CD14-positive monocyte (primary cell): Measurements from ENCODE around the gene RTRAF. TPM values are rescaled to one million over a fixed set of nuclear protein-coding genes. Genes with fewer than 3 reads are reported as not detected.

ENCODE experiments used
- DNase-seq, 3 donors: peaks; one replicate each; pipeline ENCODE4 v3.0.0-alpha.2; 2011 to 2022
- H2AFZ ChIP-seq: 2 replicates; pipeline ENCODE4 v1.6.0; 2012; ENCODE audit warnings: mild to moderate bottlenecking, low read depth, low read length, inconsistent platforms; ENCODE audit not compliant: insufficient read depth, poor library complexity, severe bottlenecking
- H3K27ac ChIP-seq, 2 donors: 1 replicate in 1 of 2; 2 replicates in 1 of 2; pipeline ENCODE4 v1.5.1; 2012 to 2013; ENCODE audit warnings: low read length in 2 of 2, control low read depth in 1 of 2, inconsistent platforms in 1 of 2, low read depth in 1 of 2, mild to moderate bottlenecking in 1 of 2
- H3K27me3 ChIP-seq, 2 donors: one replicate each; pipeline versions ENCODE4 v1.6.0 to v1.6.1; 2011 to 2013; ENCODE audit warnings: low read length in 2 of 2; ENCODE audit not compliant: control insufficient read depth in 2 of 2, insufficient read depth in 2 of 2
- H3K36me3 ChIP-seq, 2 donors: replicated peaks in 1 of 2; 1 replicate in 1 of 2; 2 replicates in 1 of 2; pipeline versions ENCODE4 v1.5.1 to v1.6.1; 2012 to 2013; ENCODE audit warnings: low read length in 2 of 2, control low read depth in 1 of 2, inconsistent platforms in 1 of 2, mild to moderate bottlenecking in 1 of 2; ENCODE audit not compliant: insufficient read depth in 2 of 2, control insufficient read depth in 1 of 2
- H3K4me1 ChIP-seq, 2 donors: 1 replicate in 1 of 2; 2 replicates in 1 of 2; pipeline versions ENCODE4 v1.5.1 to v1.6.1; 2012 to 2013; ENCODE audit warnings: low read length in 2 of 2, control low read depth in 1 of 2, inconsistent platforms in 1 of 2, mild to moderate bottlenecking in 1 of 2, moderate library complexity in 1 of 2; ENCODE audit not compliant: insufficient read depth in 2 of 2, control insufficient read depth in 1 of 2
- H3K4me2 ChIP-seq: replicated peaks from 2 replicates; pipeline ENCODE3; 2012; ENCODE audit warnings: low read length, moderate library complexity, mild to moderate bottlenecking; ENCODE audit not compliant: poor library complexity, severe bottlenecking; ENCODE audit errors: extremely low read depth
- H3K4me3 ChIP-seq, 3 experiments: fragments of 200-600 bp in 1 of 3; sonication (generic) in 1 of 3; replicated peaks in 1 of 3; 1 replicate in 2 of 3; 2 replicates in 1 of 3; pipeline ENCODE4 v1.5.1; 2011 to 2013; ENCODE audit warnings: low read length in 3 of 3, mild to moderate bottlenecking in 3 of 3, control low read depth in 2 of 3, low read depth in 2 of 3, inconsistent platforms in 1 of 3, moderate library complexity in 1 of 3
- H3K79me2 ChIP-seq: 2 replicates; pipeline ENCODE4 v1.6.0; 2012; ENCODE audit warnings: mild to moderate bottlenecking, control low read depth, inconsistent platforms, low read length, moderate library complexity; ENCODE audit not compliant: insufficient read depth
- H3K9ac ChIP-seq: 2 replicates; pipeline ENCODE4 v1.6.0; 2017; ENCODE audit warnings: low read length, mild to moderate bottlenecking; ENCODE audit not compliant: insufficient read depth, poor library complexity, severe bottlenecking
- H3K9me3 ChIP-seq, 2 donors: replicated peaks in 1 of 2; 1 replicate in 1 of 2; 2 replicates in 1 of 2; pipeline versions ENCODE4 v1.5.1 to v1.6.1; 2012 to 2013; ENCODE audit warnings: low read length in 2 of 2, control low read depth in 1 of 2; ENCODE audit not compliant: control insufficient read depth in 1 of 2, insufficient read depth in 1 of 2
- H4K20me1 ChIP-seq: 2 replicates; pipeline ENCODE4 v1.6.0; 2012; ENCODE audit warnings: mild to moderate bottlenecking, low read length, control low read depth, moderate library complexity; ENCODE audit not compliant: insufficient read depth
- H3K27ac Mint-ChIP-seq, 7 donors: one replicate each; pipeline ENCODE4 v1.8.0; 2020; ENCODE audit warnings: mild to moderate bottlenecking in 7 of 7, mixed read lengths in 7 of 7, moderate library complexity in 6 of 7, inconsistent platforms in 2 of 7
- H3K27me3 Mint-ChIP-seq, 3 donors: one replicate each; pipeline ENCODE4 v1.8.0; 2021 to 2022; ENCODE audit warnings: low read depth in 3 of 3, mild to moderate bottlenecking in 3 of 3, mixed read lengths in 3 of 3, moderate library complexity in 3 of 3, inconsistent platforms in 1 of 3
- H3K36me3 Mint-ChIP-seq, 2 donors: one replicate each; pipeline ENCODE4 v1.8.0; 2020; ENCODE audit warnings: mixed read lengths in 2 of 2, inconsistent platforms in 1 of 2, mild to moderate bottlenecking in 1 of 2
- H3K4me1 Mint-ChIP-seq: one replicate; pipeline ENCODE4 v1.8.0; 2020; ENCODE audit warnings: mild to moderate bottlenecking, mixed read lengths
- H3K4me3 Mint-ChIP-seq, 2 donors: one replicate each; pipeline ENCODE4 v1.8.0; 2020; ENCODE audit warnings: mild to moderate bottlenecking in 2 of 2, mixed read lengths in 2 of 2, moderate library complexity in 1 of 2
- H3K9me3 Mint-ChIP-seq, 7 donors: one replicate each; pipeline ENCODE4 v1.8.0; 2020 to 2022; ENCODE audit warnings: mixed read lengths in 7 of 7, mild to moderate bottlenecking in 6 of 7, moderate library complexity in 6 of 7, inconsistent platforms in 2 of 7
- WGBS: methylation state at CpG from one replicate; pipeline ENCODE4 v1.1.5; 2013; ENCODE audit warnings: missing lambda C conversion rate; ENCODE audit not compliant: insufficient coverage; 5-methylcytosine and 5-hydroxymethylcytosine counted together
- intact Hi-C, 2 donors: fragments of 100-400 bp; cut with micrococcal nuclease; formaldehyde crosslinking; loops; one replicate each; pipeline versions ENCODE4 v1.15.0 to v1.15.1; 2023
- polyA plus RNA-seq, 3 donors: library from polyadenylated mRNA; depleted of rRNA in 1 of 3; unstranded in 2 of 3; stranded (reverse) in 1 of 3; fragments of 300-500 nt in 2 of 3; fragments of >200 nt in 1 of 3; fragmentation: Illumina TruSeq in 2 of 3; gene quantifications; 1 replicate in 2 of 3; 2 replicates in 1 of 3; pipeline ENCODE4 v1.2.3, GENCODE V29; 2012 to 2021
- TF ChIP-seq, protein P1 (sequence below): fragments of 200-600 bp; IDR thresholded peaks from one replicate; pipeline ENCODE4 v1.8.0; 2022; ENCODE audit warnings: antibody characterized with exemption, mild to moderate bottlenecking

RTRAF gene
- polyA plus RNA-seq, 3 donors: 51.6 to 152 (median 149) TPM

- peaks cover 4% of the 10 kb centered on the region for H3K4me1 Mint-ChIP-seq
- Histone ChIP-seq H3K4me2 (no peak overlapping the region), H3K9ac (no peak overlapping the region), H3K4me1 (no peaks in the 10 kb centered on the region), H3K4me3 (no peak overlapping the region), H2AFZ (no peak overlapping the region), H4K20me1 (no peaks in the 10 kb centered on the region), H3K27me3 (peaks cover 0 to 2% of the 10 kb centered on the region in 2 donors), H3K79me2 (no peaks in the 10 kb centered on the region), H3K36me3 (no peaks in the 10 kb centered on the region), H3K27ac (no peak overlapping the region), H3K9me3 (peaks cover 5 to 6% of the 10 kb centered on the region in 2 donors)
- TF ChIP-seq, protein P1, sequence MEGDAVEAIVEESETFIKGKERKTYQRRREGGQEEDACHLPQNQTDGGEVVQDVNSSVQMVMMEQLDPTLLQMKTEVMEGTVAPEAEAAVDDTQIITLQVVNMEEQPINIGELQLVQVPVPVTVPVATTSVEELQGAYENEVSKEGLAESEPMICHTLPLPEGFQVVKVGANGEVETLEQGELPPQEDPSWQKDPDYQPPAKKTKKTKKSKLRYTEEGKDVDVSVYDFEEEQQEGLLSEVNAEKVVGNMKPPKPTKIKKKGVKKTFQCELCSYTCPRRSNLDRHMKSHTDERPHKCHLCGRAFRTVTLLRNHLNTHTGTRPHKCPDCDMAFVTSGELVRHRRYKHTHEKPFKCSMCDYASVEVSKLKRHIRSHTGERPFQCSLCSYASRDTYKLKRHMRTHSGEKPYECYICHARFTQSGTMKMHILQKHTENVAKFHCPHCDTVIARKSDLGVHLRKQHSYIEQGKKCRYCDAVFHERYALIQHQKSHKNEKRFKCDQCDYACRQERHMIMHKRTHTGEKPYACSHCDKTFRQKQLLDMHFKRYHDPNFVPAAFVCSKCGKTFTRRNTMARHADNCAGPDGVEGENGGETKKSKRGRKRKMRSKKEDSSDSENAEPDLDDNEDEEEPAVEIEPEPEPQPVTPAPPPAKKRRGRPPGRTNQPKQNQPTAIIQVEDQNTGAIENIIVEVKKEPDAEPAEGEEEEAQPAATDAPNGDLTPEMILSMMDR: no peak
- H3K27ac Mint-ChIP-seq: no peak overlapping the region
- peaks cover 3 to 6% (median 5%) of the 10 kb centered on the region in 7 donors for H3K9me3 Mint-ChIP-seq
- H3K27me3 Mint-ChIP-seq: peaks cover 2 to 7% (median 2%) of the 10 kb centered on the region in 3 donors
- WGBS: 100% methylated on average over 1 of the region's 2 CpGs
- intact Hi-C loops: loop anchor here in 1 of 2 donors (10.0 kb wide), 1 partner anchor 194 kb away; no protein-coding TSS in a partner anchor
- no peak for DNase-seq
- H3K4me3 Mint-ChIP-seq: no peak overlapping the region
- peaks cover 0 to 3% of the 10 kb centered on the region in 2 donors for H3K36me3 Mint-ChIP-seq
Observed at GRCh38 chr14:51978681-51979085, 10.7 kb upstream of the RTRAF start.

GRCh38 chr14:51979088-51979709, 10.1 kb upstream of the RTRAF start:
- Histone ChIP-seq H3K4me3 (no peak overlapping the region), H3K27me3 (peaks cover 0 to 2% of the 10 kb centered on the region in 2 donors), H3K79me2 (no peaks in the 10 kb centered on the region), H3K9ac (no peak overlapping the region), H3K36me3 (no peaks in the 10 kb centered on the region), H3K4me2 (no peak overlapping the region), H4K20me1 (no peaks in the 10 kb centered on the region), H3K9me3 (peaks cover 11% of the 10 kb centered on the region in 2 donors), H3K27ac (no peak overlapping the region), H2AFZ (no peak overlapping the region), H3K4me1 (no peaks in the 10 kb centered on the region)
- H3K4me1 Mint-ChIP-seq: peaks cover 4% of the 10 kb centered on the region
- H3K4me3 Mint-ChIP-seq: no peak overlapping the region
- TF ChIP-seq, protein P1: peak; percentile 93
- H3K27ac Mint-ChIP-seq: no peak overlapping the region
- H3K9me3 Mint-ChIP-seq: peaks cover 6 to 11% (median 10%) of the 10 kb centered on the region in 7 donors
- H3K36me3 Mint-ChIP-seq: peaks cover 0 to 5% of the 10 kb centered on the region in 2 donors
- 33% methylated on average over 13 of the region's 17 CpGs for WGBS
- intact Hi-C loops: loop anchor here in 1 of 2 donors (10.0 kb wide), 1 partner anchor 194 kb away; no protein-coding TSS in a partner anchor
- peak; percentile 70 to 79 (median 73) for DNase-seq
- H3K27me3 Mint-ChIP-seq: peaks cover 2 to 7% (median 2%) of the 10 kb centered on the region in 3 donors
